ENCODE data around the gene ABCA2.

DNA sequence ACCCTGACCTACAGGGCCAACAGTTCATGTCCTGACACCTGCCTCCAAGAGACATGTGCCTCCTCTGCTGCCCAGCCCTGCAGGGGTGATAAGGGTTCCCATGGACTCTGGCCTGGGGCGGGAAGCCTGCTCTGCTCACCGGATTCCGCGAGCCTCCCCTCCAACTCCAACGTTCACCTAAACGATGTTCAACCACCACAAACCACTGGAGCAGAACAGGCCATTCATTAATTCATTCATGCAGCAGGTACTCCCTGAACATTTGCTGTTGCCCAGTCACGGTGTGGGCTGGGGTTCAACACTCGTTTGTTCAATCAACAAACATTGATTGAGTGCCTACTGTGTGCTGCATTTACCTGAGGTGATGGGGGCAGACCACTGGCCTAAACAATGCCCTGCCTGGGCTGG is 46.0 kb upstream of the ABCA2 start:
- TF ChIP-seq, protein P1, sequence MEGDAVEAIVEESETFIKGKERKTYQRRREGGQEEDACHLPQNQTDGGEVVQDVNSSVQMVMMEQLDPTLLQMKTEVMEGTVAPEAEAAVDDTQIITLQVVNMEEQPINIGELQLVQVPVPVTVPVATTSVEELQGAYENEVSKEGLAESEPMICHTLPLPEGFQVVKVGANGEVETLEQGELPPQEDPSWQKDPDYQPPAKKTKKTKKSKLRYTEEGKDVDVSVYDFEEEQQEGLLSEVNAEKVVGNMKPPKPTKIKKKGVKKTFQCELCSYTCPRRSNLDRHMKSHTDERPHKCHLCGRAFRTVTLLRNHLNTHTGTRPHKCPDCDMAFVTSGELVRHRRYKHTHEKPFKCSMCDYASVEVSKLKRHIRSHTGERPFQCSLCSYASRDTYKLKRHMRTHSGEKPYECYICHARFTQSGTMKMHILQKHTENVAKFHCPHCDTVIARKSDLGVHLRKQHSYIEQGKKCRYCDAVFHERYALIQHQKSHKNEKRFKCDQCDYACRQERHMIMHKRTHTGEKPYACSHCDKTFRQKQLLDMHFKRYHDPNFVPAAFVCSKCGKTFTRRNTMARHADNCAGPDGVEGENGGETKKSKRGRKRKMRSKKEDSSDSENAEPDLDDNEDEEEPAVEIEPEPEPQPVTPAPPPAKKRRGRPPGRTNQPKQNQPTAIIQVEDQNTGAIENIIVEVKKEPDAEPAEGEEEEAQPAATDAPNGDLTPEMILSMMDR (conservative IDR thresholded peaks at IDR 0.05) = no peak
- TF ChIP-seq ZFX (IDR thresholded peaks at IDR 0.05) = no peak

All from C4-2B (cell line).